ENCODE measurements around the gene GLB1L. TPM values are rescaled to one million over a fixed set of nuclear protein-coding genes. Genes with fewer than 3 reads are reported as not detected.
A peak's percentile ranks its signal among the peaks of the same experiment; 100 is the strongest.

GLB1L gene
- total RNA-seq, 1 donor from 2014 or later: 7.3 TPM

- peaks cover 14% of the 10 kb centered on the region for H3K36me3 Mint-ChIP-seq (ENCODE audit: low read depth, unreplicated experiment)
- no peak overlapping the region for H3K4me3 Mint-ChIP-seq (ENCODE audit: unreplicated experiment)
- no peak for TF ChIP-seq CTCF (IDR thresholded peaks at IDR 0.05; ENCODE audit: unreplicated experiment)
- no peak for DNase-seq (ENCODE audit: low spot score)
- H3K27ac Mint-ChIP-seq (ENCODE audit: unreplicated experiment): no peak overlapping the region
- H3K9me3 Mint-ChIP-seq (ENCODE audit: unreplicated experiment): no peaks in the 10 kb centered on the region
- peaks cover 31% of the 10 kb centered on the region for H3K4me1 Mint-ChIP-seq (ENCODE audit: unreplicated experiment)
- H3K27me3 Mint-ChIP-seq (ENCODE audit: unreplicated experiment): peaks cover 22% of the 10 kb centered on the region
Observed at GRCh38 chr2:219247678-219248642, 2.7 kb upstream of the GLB1L start.

GRCh38 chr2:219246559-219246958 lies 1.3 kb upstream of the GLB1L start:
- no peak for DNase-seq (ENCODE audit: low spot score)
- peaks cover 28% of the 10 kb centered on the region for H3K4me1 Mint-ChIP-seq (ENCODE audit: unreplicated experiment)
- peaks cover 14% of the 10 kb centered on the region for H3K27me3 Mint-ChIP-seq (ENCODE audit: unreplicated experiment)
- no peak overlapping the region for H3K27ac Mint-ChIP-seq (ENCODE audit: unreplicated experiment)
- H3K9me3 Mint-ChIP-seq (ENCODE audit: unreplicated experiment): no peaks in the 10 kb centered on the region
- H3K36me3 Mint-ChIP-seq (ENCODE audit: low read depth, unreplicated experiment): peaks cover 14% of the 10 kb centered on the region
- TF ChIP-seq CTCF (IDR thresholded peaks at IDR 0.05; ENCODE audit: unreplicated experiment): no peak
- H3K4me3 Mint-ChIP-seq (ENCODE audit: unreplicated experiment): peak overlapping the region; percentile 67

GRCh38 chr2:219245899-219246230 lies 621 bp upstream of the GLB1L start:
- no peak for DNase-seq (ENCODE audit: low spot score)
- no peak for TF ChIP-seq CTCF (IDR thresholded peaks at IDR 0.05; ENCODE audit: unreplicated experiment)

GRCh38 chr2:219244789-219245147 lies 476 bp downstream of the GLB1L start:
- Mint-ChIP-seq H3K4me1 (ENCODE audit: unreplicated experiment) (peaks cover 26% of the 10 kb centered on the region), H3K36me3 (ENCODE audit: low read depth, unreplicated experiment) (peaks cover 6% of the 10 kb centered on the region), H3K27ac (ENCODE audit: unreplicated experiment) (peak overlapping the region; percentile 98), H3K4me3 (ENCODE audit: unreplicated experiment) (peak overlapping the region; percentile 96), H3K27me3 (ENCODE audit: unreplicated experiment) (peaks cover 14% of the 10 kb centered on the region), H3K9me3 (ENCODE audit: unreplicated experiment) (no peaks in the 10 kb centered on the region)
- no peak for DNase-seq (ENCODE audit: low spot score)
- TF ChIP-seq CTCF (IDR thresholded peaks at IDR 0.05; ENCODE audit: unreplicated experiment): no peak

More at GRCh38 chr2:219245899-219246230, 621 bp upstream of the GLB1L start:
- Mint-ChIP-seq H3K36me3 (ENCODE audit: low read depth, unreplicated experiment) (peaks cover 9% of the 10 kb centered on the region), H3K27me3 (ENCODE audit: unreplicated experiment) (peaks cover 14% of the 10 kb centered on the region), H3K9me3 (ENCODE audit: unreplicated experiment) (no peaks in the 10 kb centered on the region), H3K4me3 (ENCODE audit: unreplicated experiment) (peak overlapping the region; percentile 96), H3K4me1 (ENCODE audit: unreplicated experiment) (peaks cover 26% of the 10 kb centered on the region), H3K27ac (ENCODE audit: unreplicated experiment) (peak overlapping the region; percentile 98)

- Mint-ChIP-seq H3K9me3 (ENCODE audit: unreplicated experiment) (no peaks in the 10 kb centered on the region), H3K27ac (ENCODE audit: unreplicated experiment) (peak overlapping the region; percentile 26), H3K36me3 (ENCODE audit: low read depth, unreplicated experiment) (no peaks in the 10 kb centered on the region), H3K4me1 (ENCODE audit: unreplicated experiment) (peaks cover 13% of the 10 kb centered on the region), H3K27me3 (ENCODE audit: unreplicated experiment) (peaks cover 15% of the 10 kb centered on the region), H3K4me3 (ENCODE audit: unreplicated experiment) (no peak overlapping the region)
- no peak for DNase-seq (ENCODE audit: low spot score)
- TF ChIP-seq CTCF (IDR thresholded peaks at IDR 0.05; ENCODE audit: unreplicated experiment): no peak
Observed at GRCh38 chr2:219243291-219243761, 1.9 kb downstream of the GLB1L start.
